Osteocyte (in vitro differentiated cells): Measurements from ENCODE around the gene AHCYL1. TPM values are rescaled to one million over a fixed set of nuclear protein-coding genes. Genes with fewer than 3 reads are reported as not detected.

Experiments
- DNase-seq: peaks from one replicate; pipeline ENCODE4 v3.0.0; 2021; ENCODE audit warnings: mixed read lengths; ENCODE audit not compliant: unreplicated experiment; ENCODE audit errors: extremely low spot score
- H3K27ac Mint-ChIP-seq: one replicate; pipeline ENCODE4 v1.8.0; 2021; ENCODE audit warnings: mild to moderate bottlenecking, mixed read lengths; ENCODE audit not compliant: unreplicated experiment
- H3K27me3 Mint-ChIP-seq: one replicate; pipeline ENCODE4 v1.8.0; 2021; ENCODE audit warnings: mixed read lengths; ENCODE audit not compliant: unreplicated experiment
- H3K36me3 Mint-ChIP-seq: one replicate; pipeline ENCODE4 v1.8.0; 2021; ENCODE audit warnings: mixed read lengths; ENCODE audit not compliant: unreplicated experiment
- H3K4me1 Mint-ChIP-seq: one replicate; pipeline ENCODE4 v1.8.0; 2021; ENCODE audit warnings: mixed read lengths; ENCODE audit not compliant: unreplicated experiment
- H3K4me3 Mint-ChIP-seq: one replicate; pipeline ENCODE4 v1.8.0; 2021; ENCODE audit warnings: mild to moderate bottlenecking, moderate library complexity, mixed read lengths; ENCODE audit not compliant: unreplicated experiment
- H3K9me3 Mint-ChIP-seq: one replicate; pipeline ENCODE4 v1.8.0; 2021; ENCODE audit warnings: mixed read lengths; ENCODE audit not compliant: unreplicated experiment
- total RNA-seq: library from RNA; stranded (reverse); gene quantifications from 2 replicates; pipeline ENCODE4 v1.2.1, GENCODE V29; 2021
- TF ChIP-seq, protein P1 (sequence below): fragments of 200-600 bp; sonication (generic); IDR thresholded peaks from 2 replicates; pipeline ENCODE4 v1.5.0; 2021; ENCODE audit warnings: antibody characterized with exemption, mild to moderate bottlenecking, moderate library complexity

The AHCYL1 gene
- total RNA-seq, 1 donor from 2014 or later: 79.3 TPM

DNA sequence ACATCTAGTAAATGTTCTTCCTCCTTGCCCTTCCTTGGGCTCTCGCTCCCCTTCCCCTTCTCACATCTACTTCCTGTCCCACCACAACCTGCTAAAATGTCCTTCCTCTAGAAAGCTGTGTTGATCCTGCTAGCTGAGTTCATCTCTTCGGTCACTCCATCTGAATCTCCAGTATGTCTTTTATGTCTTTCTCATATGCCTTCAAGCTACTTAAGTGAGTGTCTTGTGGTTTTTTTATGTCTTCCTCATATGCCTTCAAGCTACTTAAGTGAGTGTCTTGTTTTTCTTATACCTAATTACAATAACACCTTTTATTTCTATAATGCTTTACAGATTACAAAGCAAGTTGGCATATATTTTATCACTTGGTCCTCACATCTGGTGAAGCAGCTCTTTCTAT lies 40.0 kb upstream of the AHCYL1 start:
- Mint-ChIP-seq H3K27me3 (no peaks in the 10 kb centered on the region), H3K9me3 (peaks cover 1% of the 10 kb centered on the region), H3K27ac (no peak overlapping the region), H3K36me3 (no peaks in the 10 kb centered on the region), H3K4me3 (no peak overlapping the region), H3K4me1 (no peaks in the 10 kb centered on the region)
- TF ChIP-seq, protein P1, sequence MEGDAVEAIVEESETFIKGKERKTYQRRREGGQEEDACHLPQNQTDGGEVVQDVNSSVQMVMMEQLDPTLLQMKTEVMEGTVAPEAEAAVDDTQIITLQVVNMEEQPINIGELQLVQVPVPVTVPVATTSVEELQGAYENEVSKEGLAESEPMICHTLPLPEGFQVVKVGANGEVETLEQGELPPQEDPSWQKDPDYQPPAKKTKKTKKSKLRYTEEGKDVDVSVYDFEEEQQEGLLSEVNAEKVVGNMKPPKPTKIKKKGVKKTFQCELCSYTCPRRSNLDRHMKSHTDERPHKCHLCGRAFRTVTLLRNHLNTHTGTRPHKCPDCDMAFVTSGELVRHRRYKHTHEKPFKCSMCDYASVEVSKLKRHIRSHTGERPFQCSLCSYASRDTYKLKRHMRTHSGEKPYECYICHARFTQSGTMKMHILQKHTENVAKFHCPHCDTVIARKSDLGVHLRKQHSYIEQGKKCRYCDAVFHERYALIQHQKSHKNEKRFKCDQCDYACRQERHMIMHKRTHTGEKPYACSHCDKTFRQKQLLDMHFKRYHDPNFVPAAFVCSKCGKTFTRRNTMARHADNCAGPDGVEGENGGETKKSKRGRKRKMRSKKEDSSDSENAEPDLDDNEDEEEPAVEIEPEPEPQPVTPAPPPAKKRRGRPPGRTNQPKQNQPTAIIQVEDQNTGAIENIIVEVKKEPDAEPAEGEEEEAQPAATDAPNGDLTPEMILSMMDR: no peak
- no peak for DNase-seq

GRCh38 chr1:109946511-109946910 lies 38.1 kb upstream of the AHCYL1 start:
- no peak overlapping the region for H3K4me3 Mint-ChIP-seq
- H3K9me3 Mint-ChIP-seq: no peaks in the 10 kb centered on the region
- no peak overlapping the region for H3K27ac Mint-ChIP-seq
- no peak for DNase-seq
- H3K4me1 Mint-ChIP-seq: peaks cover 5% of the 10 kb centered on the region
- H3K27me3 Mint-ChIP-seq: no peaks in the 10 kb centered on the region
- TF ChIP-seq, protein P1: no peak
- H3K36me3 Mint-ChIP-seq: no peaks in the 10 kb centered on the region

- H3K4me3 Mint-ChIP-seq: no peak overlapping the region
- no peaks in the 10 kb centered on the region for H3K27me3 Mint-ChIP-seq
- H3K27ac Mint-ChIP-seq: no peak overlapping the region
- H3K4me1 Mint-ChIP-seq: peaks cover 5% of the 10 kb centered on the region
- no peaks in the 10 kb centered on the region for H3K9me3 Mint-ChIP-seq
- TF ChIP-seq, protein P1: no peak
- H3K36me3 Mint-ChIP-seq: no peaks in the 10 kb centered on the region
- no peak for DNase-seq
Observed at GRCh38 chr1:109947582-109948284, 36.8 kb upstream of the AHCYL1 start.

GRCh38 chr1:109948285-109948630 lies 36.3 kb upstream of the AHCYL1 start:
- no peaks in the 10 kb centered on the region for H3K9me3 Mint-ChIP-seq
- H3K4me3 Mint-ChIP-seq: no peak overlapping the region
- TF ChIP-seq, protein P1: no peak
- H3K27me3 Mint-ChIP-seq: no peaks in the 10 kb centered on the region
- H3K4me1 Mint-ChIP-seq: peaks cover 7% of the 10 kb centered on the region
- H3K27ac Mint-ChIP-seq: no peak overlapping the region
- no peaks in the 10 kb centered on the region for H3K36me3 Mint-ChIP-seq
- no peak for DNase-seq

GRCh38 chr1:109950038-109950437 lies 34.5 kb upstream of the AHCYL1 start:
- DNase-seq: no peak
- H3K27ac Mint-ChIP-seq: no peak overlapping the region
- H3K4me3 Mint-ChIP-seq: no peak overlapping the region
- no peaks in the 10 kb centered on the region for H3K36me3 Mint-ChIP-seq
- peaks cover 17% of the 10 kb centered on the region for H3K4me1 Mint-ChIP-seq
- H3K27me3 Mint-ChIP-seq: no peaks in the 10 kb centered on the region
- TF ChIP-seq, protein P1: no peak
- no peaks in the 10 kb centered on the region for H3K9me3 Mint-ChIP-seq
